Measurements from ENCODE around the gene TRIM65.

DNA sequence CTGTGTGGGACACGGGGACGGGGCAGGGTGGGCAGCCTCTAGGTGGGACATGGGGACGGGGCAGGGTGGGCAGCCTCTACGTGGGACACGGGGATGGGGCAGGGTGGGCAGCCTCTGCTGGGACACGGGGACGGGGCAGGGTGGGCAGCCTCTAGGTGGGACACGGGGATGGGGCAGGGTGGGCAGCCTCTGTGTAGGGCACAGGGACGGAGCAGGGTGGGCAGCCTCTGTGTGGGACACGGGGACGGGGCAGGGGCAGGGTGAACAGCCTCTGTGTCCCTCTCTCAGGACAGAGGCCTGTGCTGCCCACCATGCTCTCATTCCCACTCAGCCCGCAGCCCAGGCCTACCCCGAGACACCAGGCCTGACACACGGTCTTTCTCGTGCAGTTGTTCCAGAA is 24.8 kb upstream of the TRIM65 start:
- TF ChIP-seq CTCF (IDR thresholded peaks at IDR 0.05; ENCODE audit: low read depth, low read length): no peak
- TF ChIP-seq POLR2A (IDR thresholded peaks at IDR 0.05; ENCODE audit: extremely low read depth, insufficient read length): no peak
